HG03060 (cell line): ENCODE results near the gene RNF145.
A peak's percentile ranks its signal among the peaks of the same experiment; 100 is the strongest.

Source experiments
- ATAC-seq: cut with Tn5 transposase; IDR thresholded peaks from one replicate; pipeline ENCODE4 v1.9.1; 2021; ENCODE audit warnings: low read depth, moderate number of reproducible peaks; ENCODE audit not compliant: unreplicated experiment

The RNF145 gene

DNA sequence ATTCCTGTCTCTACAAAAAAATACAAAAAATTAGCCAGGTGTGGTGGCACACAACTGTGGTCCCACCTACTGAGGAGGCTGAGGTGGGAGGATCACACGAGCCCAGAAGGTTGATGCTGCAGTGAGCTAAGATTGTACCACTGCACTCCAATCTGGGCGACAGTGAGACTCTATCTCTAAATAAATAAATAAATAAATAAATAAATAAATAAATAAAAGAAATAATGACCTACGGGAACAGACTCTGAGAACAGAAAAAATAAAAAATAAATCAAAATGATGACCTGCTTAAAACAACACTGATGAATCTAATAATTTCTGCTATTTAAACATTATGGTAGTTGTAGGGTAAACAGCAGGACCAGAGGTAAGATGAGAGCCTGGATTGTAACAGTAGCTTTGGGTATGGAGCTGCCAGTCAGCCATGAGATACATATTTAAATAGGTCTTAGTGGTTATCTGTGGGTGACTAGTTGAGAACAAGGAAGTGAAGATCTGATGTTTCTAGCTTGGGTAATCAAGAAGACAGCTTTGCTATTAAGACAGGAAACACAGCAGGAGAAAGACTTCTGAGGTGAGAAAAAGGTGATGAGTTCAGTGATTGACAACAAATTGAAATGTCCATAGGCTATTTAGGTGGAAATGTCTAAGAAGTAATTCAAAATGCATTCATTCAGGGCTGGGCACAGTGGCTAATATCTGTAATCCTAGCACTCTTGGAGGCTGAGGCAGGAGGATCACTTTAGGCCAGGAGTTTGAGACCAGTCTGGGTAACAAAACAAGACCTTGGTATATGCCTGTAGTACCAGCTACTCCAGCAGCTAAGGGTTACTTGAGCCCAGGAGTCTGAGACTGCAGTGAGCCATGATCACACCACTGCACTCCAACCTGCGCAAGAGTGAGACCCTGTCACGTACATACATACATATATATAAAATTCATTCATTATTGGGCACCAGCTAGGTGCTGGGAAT lies 11.0 kb downstream of the RNF145 start:
- ATAC-seq, result peak; percentile 84

DNA sequence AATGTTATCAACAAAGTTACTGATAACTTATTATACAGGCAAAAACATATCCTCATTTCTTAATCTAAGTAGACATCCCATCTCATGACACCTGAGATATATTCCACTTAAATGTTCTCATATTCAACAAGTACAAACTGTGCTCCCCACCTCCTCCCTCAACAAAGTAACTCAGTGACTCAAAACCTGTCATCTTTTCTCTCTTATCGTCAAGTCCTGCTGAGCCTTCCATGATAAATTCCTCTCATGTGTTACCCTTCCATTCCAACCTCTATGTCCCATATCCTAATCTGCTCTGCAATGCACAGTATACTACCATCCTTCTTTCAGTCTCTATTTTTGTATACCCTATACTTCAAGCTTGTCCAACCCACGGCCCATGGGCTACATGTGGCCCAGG lies 13.6 kb downstream of the RNF145 start:
- ATAC-seq, result no peak

DNA sequence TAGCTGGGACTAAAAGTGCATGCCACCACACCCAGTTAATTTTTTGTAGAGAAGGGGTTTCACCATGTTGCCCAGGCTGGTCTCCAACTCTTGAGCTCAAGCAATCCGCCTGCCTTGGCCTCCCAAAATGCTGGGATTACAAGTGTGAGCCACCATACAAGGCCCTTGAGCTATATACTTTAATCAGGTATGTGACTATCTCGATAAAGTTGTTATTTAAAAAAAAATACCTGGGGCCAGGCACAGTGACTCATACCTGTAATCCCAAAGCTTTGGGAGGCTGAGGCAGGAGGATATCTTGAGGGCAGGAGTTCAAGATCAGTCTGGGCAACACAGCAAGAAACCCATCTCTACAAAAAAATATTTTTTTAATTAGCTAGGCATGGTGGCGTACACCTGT lies 19.2 kb downstream of the RNF145 start:
- no peak for ATAC-seq

GRCh38 chr5:159189310-159189709 lies 20.0 kb downstream of the RNF145 start:
- no peak for ATAC-seq

DNA sequence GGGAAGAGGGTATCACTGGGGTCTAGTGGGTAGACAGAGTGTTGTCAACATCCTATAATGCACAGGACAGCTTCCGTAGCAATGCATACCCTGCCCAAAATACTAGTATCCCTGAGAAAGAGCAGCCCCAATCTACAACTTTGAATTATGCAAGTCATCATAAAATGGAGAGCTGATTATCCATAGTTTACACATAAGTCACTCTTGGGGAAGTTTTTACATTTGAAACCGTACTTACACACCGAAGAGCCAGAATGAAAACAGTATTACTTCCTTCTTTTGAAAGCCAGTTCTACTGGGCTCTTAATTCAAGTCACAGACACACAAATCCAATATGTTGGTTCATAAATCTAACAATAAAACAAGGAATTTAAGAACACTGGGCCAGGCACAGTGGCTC lies 21.6 kb downstream of the RNF145 start:
- ATAC-seq, result no peak

GRCh38 chr5:159186319-159186718 lies 23.0 kb downstream of the RNF145 start:
- no peak for ATAC-seq

GRCh38 chr5:159185773-159186172 lies 23.6 kb downstream of the RNF145 start:
- no peak for ATAC-seq

- no peak for ATAC-seq
Observed at GRCh38 chr5:159184858-159185381, 24.4 kb downstream of the RNF145 start.

DNA sequence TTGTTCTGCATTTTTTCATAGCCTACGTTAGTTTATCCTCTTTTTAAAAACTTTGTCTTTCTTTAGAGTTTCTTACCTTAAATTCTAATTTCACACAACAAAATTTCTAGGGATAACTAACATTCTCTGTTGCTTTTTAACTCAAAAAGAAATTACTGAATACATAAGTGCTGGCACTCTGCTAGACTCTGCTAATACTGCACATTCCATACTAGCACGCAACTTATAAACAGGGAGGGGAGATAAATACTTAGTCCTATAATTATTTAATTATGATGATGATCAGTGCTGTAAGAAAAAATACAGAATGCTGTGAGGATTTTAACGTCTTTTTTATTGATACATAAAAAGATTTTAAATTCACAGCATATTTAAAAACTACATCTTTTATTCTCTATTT lies 25.1 kb downstream of the RNF145 start:
- ATAC-seq, result no peak

DNA sequence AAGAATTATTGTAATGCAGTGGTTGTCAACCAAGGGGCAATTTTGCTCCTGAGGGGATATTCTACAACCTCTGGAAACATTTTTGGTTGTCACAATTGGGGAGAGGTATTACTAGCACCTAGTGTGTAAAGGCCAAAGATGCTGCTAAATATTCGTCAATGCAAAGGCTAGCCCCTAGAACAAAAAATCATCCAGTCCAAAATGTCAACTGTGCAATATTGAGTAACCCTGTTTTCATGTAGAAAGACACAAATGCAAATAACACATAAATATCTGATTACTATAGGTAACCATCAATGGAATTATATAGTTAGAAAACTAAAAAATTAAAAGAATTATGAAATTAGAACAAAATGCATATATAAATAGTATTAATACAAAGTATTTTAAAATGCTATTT lies 26.1 kb downstream of the RNF145 start:
- ATAC-seq, result no peak

DNA sequence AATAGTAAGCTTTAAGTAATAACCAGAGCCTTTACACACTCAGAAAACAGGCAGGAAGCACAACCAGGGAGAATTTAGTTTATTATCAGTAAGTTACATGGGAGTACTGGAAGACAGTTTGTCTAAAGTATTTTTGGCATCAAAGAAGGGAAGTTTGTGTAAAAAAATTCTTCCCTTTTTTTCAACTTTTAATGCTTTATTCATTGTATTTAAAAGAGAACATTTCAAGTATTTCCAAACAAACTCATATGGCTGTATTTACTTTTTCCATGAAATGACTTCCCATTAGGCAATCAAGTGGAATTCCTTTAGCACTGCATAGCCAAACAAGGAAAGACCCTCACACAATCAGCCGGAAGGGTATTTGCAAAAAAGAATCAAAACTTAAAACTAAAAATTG lies 26.7 kb downstream of the RNF145 start:
- no peak for ATAC-seq

DNA sequence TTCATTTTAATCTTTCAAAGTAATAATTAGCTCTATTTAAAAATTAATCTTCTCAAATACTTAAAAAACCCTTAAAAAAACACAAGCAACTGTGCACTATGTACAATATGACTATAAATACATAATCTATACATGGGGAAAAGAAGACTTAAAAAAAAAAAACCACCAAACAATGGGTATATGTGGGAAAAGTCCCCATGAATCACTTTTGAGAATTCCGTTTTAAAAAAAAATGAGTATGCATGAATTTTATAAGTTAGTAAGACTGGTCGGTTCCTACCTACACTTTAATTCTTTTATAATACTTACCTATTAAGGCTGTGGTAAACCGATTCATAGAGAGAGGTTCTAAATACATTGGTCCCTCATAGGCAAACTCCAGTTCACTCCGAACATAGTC lies 27.7 kb downstream of the RNF145 start:
- no peak for ATAC-seq

DNA sequence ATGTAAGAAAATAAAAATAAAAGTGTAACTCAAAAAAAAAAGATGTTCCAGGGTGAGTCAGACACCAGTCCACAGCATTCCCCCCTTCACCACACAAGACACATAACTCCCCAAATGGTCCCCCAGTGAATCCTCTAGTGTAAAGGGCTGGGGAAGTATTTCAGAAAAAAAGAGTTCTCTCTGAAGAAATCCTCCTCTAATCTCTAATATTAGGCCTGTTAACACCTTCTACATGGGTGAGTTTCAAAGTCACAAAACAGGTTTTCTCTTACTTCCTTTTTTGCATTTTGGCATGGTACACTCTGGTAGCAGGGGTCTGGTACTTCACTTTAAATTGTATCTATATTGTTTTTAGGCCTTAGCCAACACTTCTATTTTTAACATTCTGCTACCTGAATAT lies 28.2 kb downstream of the RNF145 start:
- peak; percentile 47 for ATAC-seq

DNA sequence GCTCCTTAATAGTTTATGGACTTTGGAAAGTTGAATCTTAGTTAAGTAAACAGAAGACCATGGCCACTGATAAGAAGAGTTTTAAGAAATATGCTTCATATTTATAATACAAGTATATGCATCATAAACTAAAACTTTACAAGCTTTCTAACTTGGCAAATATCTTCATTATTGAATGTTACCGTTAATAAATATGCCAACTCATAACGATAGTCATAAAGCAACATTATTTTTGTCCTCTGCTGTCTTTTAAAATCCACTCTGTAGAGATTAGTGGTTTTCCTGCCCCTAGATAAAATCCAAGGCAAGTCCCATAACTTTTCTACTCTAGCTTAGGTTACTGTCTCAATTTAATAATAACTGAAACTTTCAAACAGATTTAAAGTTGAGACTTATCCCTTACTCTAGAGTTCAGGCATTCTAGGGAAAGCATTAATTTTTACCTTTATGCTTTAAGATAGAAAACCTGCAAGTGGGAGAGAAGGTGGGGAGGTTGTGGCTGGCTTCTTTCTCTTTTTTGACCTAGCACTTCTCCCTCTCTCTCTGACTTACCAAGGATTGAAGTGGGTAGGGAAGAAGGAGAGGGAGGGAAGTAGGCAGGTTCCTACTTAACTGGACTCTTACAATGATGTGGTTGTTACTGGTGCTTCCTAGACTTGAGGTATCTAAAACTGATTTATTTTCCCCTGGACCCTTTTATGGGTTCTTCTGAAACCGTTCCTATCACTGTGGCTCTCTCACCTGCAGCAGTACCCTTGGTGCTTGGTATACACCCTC lies 29.6 kb downstream of the RNF145 start:
- no peak for ATAC-seq

DNA sequence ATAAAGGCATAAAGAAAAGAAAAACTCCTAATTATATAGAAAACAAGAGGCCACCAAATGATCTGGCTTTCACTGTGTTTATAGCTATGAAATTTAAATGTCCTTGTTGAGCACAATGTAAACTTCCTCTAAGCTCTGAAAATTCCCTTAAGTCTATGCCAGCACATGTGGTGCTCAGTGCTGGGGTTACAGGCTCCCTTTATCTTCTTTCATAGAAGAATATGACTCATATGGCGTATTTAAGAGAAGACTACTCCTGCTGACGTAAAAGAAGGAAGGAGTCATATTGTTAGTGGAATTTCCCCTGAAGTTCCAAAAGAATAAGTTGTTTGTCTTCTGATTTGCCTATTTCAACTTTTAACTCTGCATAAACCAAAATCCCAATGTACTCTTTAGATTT lies 30.4 kb downstream of the RNF145 start:
- no peak for ATAC-seq

DNA sequence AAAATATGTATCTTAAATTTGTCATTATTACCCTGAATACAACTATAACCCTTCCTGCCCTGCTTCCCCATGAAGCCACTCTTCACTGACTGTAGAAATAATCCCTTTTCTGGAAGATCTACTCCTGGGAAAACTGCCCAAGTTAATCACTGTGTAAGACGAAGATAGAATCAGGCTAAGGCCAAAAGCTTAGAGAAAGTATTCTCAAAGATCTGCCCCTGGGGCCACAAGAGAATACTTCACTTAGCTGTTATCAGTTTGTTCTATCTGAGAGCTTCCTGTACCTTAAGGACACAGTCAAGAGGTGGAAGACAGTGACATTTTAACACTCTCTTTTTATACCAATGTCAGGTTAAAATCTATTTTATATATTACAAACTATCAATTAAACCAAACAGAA lies 33.8 kb downstream of the RNF145 start:
- no peak for ATAC-seq

GRCh38 chr5:159174511-159175168 lies 34.7 kb downstream of the RNF145 start:
- ATAC-seq, result no peak

DNA sequence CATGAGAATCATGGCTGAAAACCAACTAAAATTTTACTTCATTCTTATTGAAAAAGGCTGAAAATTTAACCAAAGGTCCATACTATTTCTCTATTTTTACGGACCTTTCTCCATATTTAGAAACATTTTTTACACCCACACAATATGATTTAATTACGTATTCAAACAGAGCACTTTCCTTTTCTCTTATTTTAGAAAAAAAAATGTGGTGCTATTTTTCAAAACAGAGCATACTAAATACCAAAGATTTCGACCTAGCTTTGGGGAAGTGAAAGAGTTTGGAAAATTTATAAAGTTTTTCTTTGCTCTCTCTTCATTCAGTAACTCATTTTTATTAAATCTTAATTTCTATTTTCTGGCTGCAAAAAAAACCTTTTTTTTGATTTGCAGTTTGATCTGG lies 38.1 kb downstream of the RNF145 start:
- ATAC-seq, result no peak

DNA sequence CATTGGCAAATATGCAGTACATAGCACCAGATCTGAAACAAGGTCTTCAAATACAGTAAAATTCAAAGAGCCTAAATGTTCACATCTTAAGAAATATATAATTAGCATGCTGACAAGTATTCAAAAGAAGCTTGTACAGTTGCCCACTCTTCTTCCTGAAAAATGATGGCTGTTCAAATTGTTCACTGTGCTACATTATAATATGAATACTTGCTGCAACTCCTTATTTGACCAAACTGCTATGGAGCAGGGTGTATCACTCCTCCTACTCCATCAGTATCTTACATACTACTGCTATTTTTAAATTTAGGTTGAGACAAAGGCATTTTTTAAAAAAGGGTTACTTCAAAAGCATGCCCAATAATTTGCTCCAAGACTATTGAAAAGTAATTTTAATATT lies 39.3 kb downstream of the RNF145 start:
- no peak for ATAC-seq

GRCh38 chr5:159166416-159166815 lies 42.9 kb downstream of the RNF145 start:
- no peak for ATAC-seq

- ATAC-seq, result no peak
Observed at GRCh38 chr5:159163701-159164046, 45.7 kb downstream of the RNF145 start.
